GM12872 (cell line): Measurements from ENCODE around the gene POU6F2.

ENCODE experiments used
- CTCF ChIP-seq: IDR thresholded peaks from 3 replicates; pipeline ENCODE4 v1.5.1; 2011; ENCODE audit warnings: low read depth, mild to moderate bottlenecking, low read length, moderate library complexity; ENCODE audit not compliant: insufficient read depth

POU6F2 gene

GRCh38 chr7:39022796-39023195 is 45.1 kb downstream of the POU6F2 start:
- TF ChIP-seq CTCF = no peak

- TF ChIP-seq CTCF = no peak
Measured at GRCh38 chr7:39027491-39027890, 49.8 kb downstream of the POU6F2 start.

GRCh38 chr7:39033885-39034624 is 56.3 kb downstream of the POU6F2 start:
- no peak for TF ChIP-seq CTCF

- no peak for TF ChIP-seq CTCF
Measured at GRCh38 chr7:39035156-39035555, 57.4 kb downstream of the POU6F2 start.

- no peak for TF ChIP-seq CTCF
Measured at GRCh38 chr7:39035903-39036302, 58.2 kb downstream of the POU6F2 start.

- TF ChIP-seq CTCF = no peak
Measured at GRCh38 chr7:39042670-39043069, 65.0 kb downstream of the POU6F2 start.

- no peak for TF ChIP-seq CTCF
Measured at GRCh38 chr7:39043531-39043930, 65.8 kb downstream of the POU6F2 start.

GRCh38 chr7:39044489-39044888 is 66.8 kb downstream of the POU6F2 start:
- no peak for TF ChIP-seq CTCF
